ENCODE data around the gene FMNL1.
"Not testable (repeated sequence)": the region's sequence is repeated elsewhere in the genome, so short reads cannot be mapped to it uniquely, and the experiment has no call there.

The FMNL1 gene

DNA sequence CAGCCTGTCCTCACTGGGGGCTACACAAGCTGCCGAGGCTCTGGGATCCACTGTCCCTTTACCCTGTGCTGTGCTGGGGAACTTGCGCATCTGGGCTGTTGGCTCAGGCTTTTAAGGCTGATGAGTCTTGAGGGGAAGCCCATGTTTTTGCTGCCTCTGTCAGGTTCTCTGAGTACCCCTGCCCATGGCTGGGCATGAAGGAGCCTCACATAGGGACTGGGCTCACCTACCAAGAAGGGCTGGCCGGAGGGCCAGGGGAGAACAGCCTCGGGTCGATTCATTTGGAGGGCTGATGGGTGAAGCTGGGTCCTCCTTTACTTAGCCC lies 14.6 kb downstream of the FMNL1 start:
- DNase-seq, result no peak

GRCh38 chr17:45237686-45238085 lies 16.0 kb downstream of the FMNL1 start:
- no peak for DNase-seq

- DNase-seq, result no peak
Measured at GRCh38 chr17:45238155-45238774, 16.6 kb downstream of the FMNL1 start.

- DNase-seq, result no peak
Measured at GRCh38 chr17:45240905-45241327, 19.2 kb downstream of the FMNL1 start.

GRCh38 chr17:45241328-45242028 lies 19.8 kb downstream of the FMNL1 start:
- DNase-seq, result no peak

GRCh38 chr17:45242029-45242414 lies 20.3 kb downstream of the FMNL1 start:
- no peak for DNase-seq

DNA sequence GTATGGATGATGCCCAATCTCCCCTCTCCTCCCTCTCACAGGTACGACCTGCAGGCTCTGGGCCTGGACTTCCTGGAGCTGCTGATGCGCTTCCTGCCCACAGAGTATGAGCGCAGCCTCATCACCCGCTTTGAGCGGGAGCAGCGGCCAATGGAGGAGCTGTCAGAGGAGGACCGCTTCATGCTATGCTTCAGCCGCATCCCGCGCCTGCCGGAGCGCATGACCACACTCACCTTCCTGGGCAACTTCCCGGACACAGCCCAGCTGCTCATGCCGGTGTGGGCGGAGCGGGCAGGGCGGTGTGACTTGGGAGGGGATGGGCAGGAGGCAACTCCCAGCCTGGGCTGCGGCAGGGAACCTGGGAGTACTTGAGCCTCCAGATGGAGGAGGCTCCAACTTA lies 22.1 kb downstream of the FMNL1 start:
- DNase-seq, result no peak

DNA sequence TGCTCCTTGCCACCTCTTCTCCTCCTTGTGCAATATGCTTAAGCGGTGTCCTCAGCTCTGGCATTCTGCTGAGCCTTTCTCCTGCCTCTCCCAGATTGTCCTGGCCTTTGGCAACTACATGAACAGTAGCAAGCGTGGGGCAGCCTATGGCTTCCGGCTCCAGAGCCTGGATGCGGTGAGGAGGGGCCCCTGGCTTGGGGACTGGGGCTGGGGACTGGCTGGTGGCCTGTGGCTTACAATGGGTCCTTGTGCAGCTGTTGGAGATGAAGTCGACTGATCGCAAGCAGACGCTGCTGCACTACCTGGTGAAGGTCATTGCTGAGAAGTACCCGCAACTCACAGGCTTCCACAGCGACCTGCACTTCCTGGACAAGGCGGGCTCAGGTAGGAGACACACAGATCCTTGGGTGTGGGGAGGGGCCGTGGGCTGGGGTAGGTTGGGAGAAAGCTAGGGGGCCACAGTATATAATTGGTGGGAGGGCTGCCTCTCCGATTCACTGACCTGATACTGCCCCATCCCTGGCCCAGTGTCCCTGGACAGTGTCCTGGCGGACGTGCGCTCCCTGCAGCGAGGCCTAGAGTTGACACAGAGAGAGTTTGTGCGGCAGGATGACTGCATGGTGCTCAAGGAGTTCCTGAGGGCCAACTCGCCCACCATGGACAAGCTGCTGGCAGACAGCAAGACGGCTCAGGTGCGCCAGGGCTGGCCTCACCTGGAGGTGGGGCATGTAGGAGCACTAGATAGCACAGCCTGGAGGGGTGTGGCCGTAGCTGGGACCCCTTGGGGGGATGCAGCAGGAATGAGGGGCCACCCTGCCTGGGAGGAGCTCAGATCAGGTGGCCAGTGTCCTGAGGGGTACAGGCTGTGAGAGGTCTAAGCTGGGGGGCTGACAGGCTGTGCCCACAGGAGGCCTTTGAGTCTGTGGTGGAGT lies 23.3 kb downstream of the FMNL1 start:
- no peak for DNase-seq

- DNase-seq, result no peak
Measured at GRCh38 chr17:45246338-45246737, 24.7 kb downstream of the FMNL1 start.

GRCh38 chr17:45246861-45247428 lies 25.3 kb downstream of the FMNL1 start:
- DNase-seq, result no peak

GRCh38 chr17:45247429-45248131 lies 25.9 kb downstream of the FMNL1 start:
- DNase-seq, result no peak

DNA sequence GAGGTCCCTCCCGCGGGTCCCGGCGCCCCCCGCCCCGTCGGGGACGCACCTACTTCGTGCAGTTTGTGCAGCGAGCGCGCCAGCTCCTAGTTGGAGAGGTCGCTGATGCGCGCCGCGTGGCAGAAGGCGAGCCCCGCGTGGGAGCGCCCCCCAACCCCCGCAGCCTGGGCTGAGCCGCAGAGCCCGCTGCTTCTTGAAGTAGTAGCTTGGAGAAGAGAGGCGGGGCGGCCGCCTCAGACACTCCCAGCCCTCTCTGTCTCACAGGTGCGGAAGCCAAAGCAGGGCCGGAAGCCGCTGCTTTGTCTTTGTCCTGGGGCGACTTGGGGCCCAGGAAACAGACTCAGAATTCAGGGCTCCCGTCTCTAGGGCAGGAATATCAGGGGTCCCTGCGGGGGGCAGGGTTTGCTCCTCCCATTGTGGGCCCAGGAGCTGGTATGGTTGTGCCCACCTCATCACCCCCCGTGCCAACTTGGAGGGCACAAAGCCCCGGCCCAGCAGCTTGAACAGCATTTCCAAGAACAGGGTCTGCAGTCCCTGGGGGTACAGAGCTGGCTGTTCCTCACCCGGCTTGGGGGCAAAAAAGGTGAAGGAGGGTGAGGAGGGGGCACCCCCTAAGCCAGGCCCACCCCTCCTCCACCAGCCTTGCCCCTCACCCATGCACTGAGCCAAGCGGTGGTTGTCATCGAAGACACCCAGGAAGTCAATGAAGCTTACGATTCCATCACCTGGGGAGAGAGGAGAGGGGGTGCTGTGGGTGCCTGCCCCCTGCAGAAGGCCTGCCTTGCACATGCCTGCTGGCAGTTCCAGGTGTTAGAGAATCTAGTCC lies 26.7 kb downstream of the FMNL1 start:
- DNase-seq, result no peak

- DNase-seq, result no peak
Measured at GRCh38 chr17:45251931-45252330, 30.2 kb downstream of the FMNL1 start.

- not testable (repeated sequence) for DNase-seq
Measured at GRCh38 chr17:45253237-45253636, 31.6 kb downstream of the FMNL1 start.

DNA sequence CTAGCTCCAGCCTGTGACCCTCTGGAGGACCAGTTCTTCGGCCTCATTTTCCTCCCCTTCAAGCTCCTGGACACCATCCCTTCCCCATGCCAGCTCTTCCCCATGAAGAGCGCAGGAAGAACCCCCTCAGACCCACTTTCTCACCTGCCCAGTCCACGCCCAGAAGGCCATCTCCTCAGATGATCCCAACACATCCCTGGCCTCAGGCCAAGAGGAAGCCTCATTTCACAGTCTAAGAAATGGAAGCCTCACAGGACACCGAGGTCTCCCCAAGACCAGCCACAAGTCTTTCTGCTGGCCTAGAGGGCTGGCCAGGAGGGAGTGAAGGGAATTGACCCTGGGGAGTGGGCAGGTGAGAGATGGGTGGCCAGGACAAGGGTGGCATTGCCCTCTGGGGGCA lies 32.2 kb downstream of the FMNL1 start:
- DNase-seq, result no peak

- DNase-seq, result no peak
Measured at GRCh38 chr17:45255358-45255757, 33.7 kb downstream of the FMNL1 start.

GRCh38 chr17:45256114-45256966 lies 34.7 kb downstream of the FMNL1 start:
- no peak for DNase-seq

- DNase-seq, result no peak
Measured at GRCh38 chr17:45257115-45257514, 35.4 kb downstream of the FMNL1 start.

- DNase-seq, result no peak
Measured at GRCh38 chr17:45258981-45259380, 37.3 kb downstream of the FMNL1 start.

GRCh38 chr17:45260204-45260783 lies 38.6 kb downstream of the FMNL1 start:
- DNase-seq, result no peak
